Neural progenitor cell (in vitro differentiated cells): ENCODE data around the gene AIFM3. TPM values are rescaled to one million over a fixed set of nuclear protein-coding genes. Genes with fewer than 3 reads are reported as not detected.
"Not testable (repeated sequence)": the region's sequence is repeated elsewhere in the genome, so short reads cannot be mapped to it uniquely, and the experiment has no call there.

Experiments used
- DNase-seq: peaks from one replicate; pipeline ENCODE4 v3.0.0-alpha.2; 2016; ENCODE audit warnings: low spot score
- H2AFZ ChIP-seq: fragments of 200-600 bp; sonication (generic); replicated peaks from 2 replicates; pipeline ENCODE4 v1.6.1; 2016; ENCODE audit warnings: antibody characterized with exemption
- H3F3A ChIP-seq: fragments of 200-600 bp; sonication (generic); 2 replicates; pipeline ENCODE4 v1.6.1; 2016; ENCODE audit warnings: antibody characterized with exemption, low read depth
- H3K27ac ChIP-seq: fragments of 200-600 bp; sonication (generic); 2 replicates; pipeline ENCODE4 v1.5.1; 2016; ENCODE audit warnings: mild to moderate bottlenecking
- H3K27me3 ChIP-seq: fragments of 200-600 bp; sonication (generic); 2 replicates; pipeline ENCODE4 v1.6.1; 2016; ENCODE audit warnings: mild to moderate bottlenecking, moderate library complexity
- H3K36me3 ChIP-seq: fragments of 200-600 bp; sonication (generic); 2 replicates; pipeline ENCODE4 v1.5.1; 2016
- H3K4me1 ChIP-seq: fragments of 200-600 bp; sonication (generic); 2 replicates; pipeline ENCODE4 v1.6.1; 2016; ENCODE audit warnings: mixed run types
- H3K4me2 ChIP-seq: fragments of 200-600 bp; sonication (generic); 2 replicates; pipeline ENCODE4 v1.6.1; 2016
- H3K4me3 ChIP-seq: fragments of 200-600 bp; sonication (generic); 2 replicates; pipeline ENCODE4 v1.5.1; 2016
- H3K79me2 ChIP-seq: fragments of 200-600 bp; sonication (generic); 2 replicates; pipeline ENCODE4 v1.6.1; 2016; ENCODE audit warnings: low read depth
- H3K9ac ChIP-seq: fragments of 200-600 bp; sonication (generic); 2 replicates; pipeline ENCODE4 v1.6.1; 2016
- H3K9me3 ChIP-seq: fragments of 200-600 bp; sonication (generic); 2 replicates; pipeline ENCODE4 v1.5.1; 2016; ENCODE audit warnings: low read depth
- H4K20me1 ChIP-seq: fragments of 200-600 bp; sonication (generic); 2 replicates; pipeline ENCODE4 v1.6.1; 2016; ENCODE audit warnings: low read depth
- H3K27ac Mint-ChIP-seq: 3 replicates; pipeline ENCODE4 v1.8.0; 2021; ENCODE audit warnings: mixed read lengths
- H3K27me3 Mint-ChIP-seq: 2 replicates; pipeline ENCODE4 v1.8.0; 2022; ENCODE audit warnings: low read depth, mild to moderate bottlenecking, inconsistent platforms, moderate library complexity, mixed read lengths; ENCODE audit not compliant: insufficient read depth
- H3K36me3 Mint-ChIP-seq: 3 replicates; pipeline ENCODE4 v1.8.0; 2021; ENCODE audit warnings: mixed read lengths
- H3K4me1 Mint-ChIP-seq: 3 replicates; pipeline ENCODE4 v1.8.0; 2021; ENCODE audit warnings: mixed read lengths
- H3K4me3 Mint-ChIP-seq: 3 replicates; pipeline ENCODE4 v1.8.0; 2021; ENCODE audit warnings: mild to moderate bottlenecking, moderate library complexity, mixed read lengths
- H3K9me3 Mint-ChIP-seq: 3 replicates; pipeline ENCODE4 v1.8.0; 2020; ENCODE audit warnings: mixed read lengths
- CTCF ChIP-seq: fragments of 200-600 bp; sonication (generic); IDR thresholded peaks from 2 replicates; pipeline ENCODE4 v1.5.1; 2017; ENCODE audit warnings: antibody characterized with exemption, mild to moderate bottlenecking
- EZH2 ChIP-seq: fragments of 200-600 bp; sonication (generic); IDR thresholded peaks from 2 replicates; pipeline ENCODE4 v1.6.1; 2017; ENCODE audit warnings: antibody characterized with exemption, mild to moderate bottlenecking, moderate library complexity
- EZH2phosphoT487 ChIP-seq: fragments of 200-600 bp; sonication (generic); IDR thresholded peaks from 2 replicates; pipeline ENCODE4 v1.6.1; 2017; ENCODE audit warnings: antibody characterized with exemption
- total RNA-seq: library from RNA; depleted of rRNA; stranded (reverse); fragments of >200 nt; gene quantifications from 2 replicates; pipeline ENCODE4 v1.2.3, GENCODE V29; 2015; ENCODE audit warnings: low replicate concordance

The AIFM3 gene
- total RNA-seq, 1 donor from 2014 or later, result 4.3 TPM

DNA sequence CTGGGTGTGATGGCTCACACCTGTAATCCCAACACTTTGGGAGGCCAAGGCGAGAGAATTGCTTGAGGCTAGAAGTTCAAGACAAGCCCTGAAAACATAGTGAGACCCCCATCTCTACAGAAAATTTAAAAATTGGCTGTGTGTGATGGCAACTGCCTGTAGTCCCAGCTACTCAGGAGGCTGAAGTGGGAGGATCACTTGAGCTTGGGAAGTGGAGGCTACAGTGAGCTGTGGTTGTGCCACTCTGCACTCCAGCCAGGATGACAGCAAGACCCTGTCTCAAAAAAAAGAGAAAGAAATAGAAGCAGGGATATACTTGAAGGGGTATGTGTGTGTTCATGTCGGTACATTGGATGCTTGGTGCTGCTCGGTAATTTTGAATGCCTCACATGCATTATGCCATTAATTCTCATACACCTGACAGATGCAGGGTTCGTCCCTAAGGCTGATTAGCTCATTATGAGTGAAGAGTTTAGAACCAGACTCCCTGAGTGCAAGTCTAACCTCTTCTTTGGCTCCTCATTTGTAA lies 35.9 kb upstream of the AIFM3 start:
- Histone ChIP-seq H3K4me1 (peaks cover 5% of the 10 kb centered on the region), H3K36me3 (peaks cover 22% of the 10 kb centered on the region), H4K20me1 (peaks cover 96% of the 10 kb centered on the region), H2AFZ (no peak overlapping the region), H3K4me2 (no peak overlapping the region), H3K27me3 (no peaks in the 10 kb centered on the region), H3K79me2 (peaks cover 100% of the 10 kb centered on the region), H3K9ac (no peak overlapping the region), H3K9me3 (no peaks in the 10 kb centered on the region), H3F3A (peaks cover 5% of the 10 kb centered on the region), H3K4me3 (no peak overlapping the region), H3K27ac (no peak overlapping the region)
- H3K27me3 Mint-ChIP-seq, result peaks cover 4% of the 10 kb centered on the region
- TF ChIP-seq EZH2 (no peak), EZH2phosphoT487 (no peak), CTCF (no peak)
- no peak for DNase-seq
- peaks cover 32% of the 10 kb centered on the region for H3K36me3 Mint-ChIP-seq
- peaks cover 4% of the 10 kb centered on the region for H3K4me1 Mint-ChIP-seq
- H3K27ac Mint-ChIP-seq, result no peak overlapping the region
- peaks cover 4% of the 10 kb centered on the region for H3K9me3 Mint-ChIP-seq
- no peak overlapping the region for H3K4me3 Mint-ChIP-seq

DNA sequence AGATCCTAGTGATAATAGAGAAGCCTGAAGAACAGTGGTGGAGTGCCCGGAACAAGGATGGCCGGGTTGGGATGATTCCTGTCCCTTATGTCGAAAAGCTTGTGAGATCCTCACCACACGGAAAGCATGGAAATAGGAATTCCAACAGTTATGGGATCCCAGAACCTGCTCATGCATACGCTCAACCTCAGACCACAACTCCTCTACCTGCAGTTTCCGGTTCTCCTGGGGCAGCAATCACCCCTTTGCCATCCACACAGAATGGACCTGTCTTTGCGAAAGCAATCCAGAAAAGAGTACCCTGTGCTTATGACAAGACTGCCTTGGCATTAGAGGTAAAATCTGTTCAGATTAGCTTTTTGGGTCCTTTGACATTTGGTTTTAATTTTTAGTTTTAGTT lies 33.1 kb upstream of the AIFM3 start:
- Histone ChIP-seq H3F3A (peaks cover 6% of the 10 kb centered on the region), H3K9me3 (no peaks in the 10 kb centered on the region), H4K20me1 (peaks cover 97% of the 10 kb centered on the region), H3K4me3 (no peak overlapping the region), H3K4me1 (no peaks in the 10 kb centered on the region), H3K79me2 (peaks cover 100% of the 10 kb centered on the region), H3K4me2 (no peak overlapping the region), H2AFZ (no peak overlapping the region), H3K27ac (no peak overlapping the region), H3K9ac (no peak overlapping the region), H3K27me3 (no peaks in the 10 kb centered on the region), H3K36me3 (peaks cover 22% of the 10 kb centered on the region)
- peaks cover under 1% of the 10 kb centered on the region for H3K9me3 Mint-ChIP-seq
- no peak for DNase-seq
- H3K27ac Mint-ChIP-seq, result peak overlapping the region; percentile 29
- H3K4me3 Mint-ChIP-seq, result no peak overlapping the region
- peaks cover 42% of the 10 kb centered on the region for H3K36me3 Mint-ChIP-seq
- H3K4me1 Mint-ChIP-seq, result peaks cover 8% of the 10 kb centered on the region
- peaks cover 5% of the 10 kb centered on the region for H3K27me3 Mint-ChIP-seq
- no peak for TF ChIP-seq EZH2phosphoT487
- no peak for TF ChIP-seq CTCF

DNA sequence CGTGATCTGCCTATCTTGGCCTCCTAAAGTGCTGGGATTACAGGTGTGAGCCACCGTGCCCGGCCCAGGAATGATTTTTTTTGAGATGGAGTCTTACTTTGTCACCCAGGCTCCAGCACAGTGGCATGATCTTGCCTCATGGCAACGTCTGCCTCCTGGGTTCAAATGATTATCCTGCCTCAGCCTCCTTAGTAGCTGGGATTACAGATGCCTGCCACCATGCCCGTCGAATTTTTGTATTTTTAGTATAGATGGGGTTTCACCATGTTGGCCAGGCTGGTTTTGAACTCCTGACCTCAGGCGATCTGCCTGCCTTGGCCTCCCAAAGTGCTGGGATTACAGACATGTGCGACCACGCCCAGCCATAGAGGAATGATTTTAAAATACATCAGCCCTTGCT lies 32.0 kb upstream of the AIFM3 start:
- not testable (repeated sequence) for DNase-seq, H3K9ac ChIP-seq, H3K27ac Mint-ChIP-seq, H3F3A ChIP-seq, H3K9me3 ChIP-seq, H3K4me2 ChIP-seq, H3K27ac ChIP-seq, H3K27me3 ChIP-seq, H3K4me1 ChIP-seq, H3K4me3 Mint-ChIP-seq, H3K4me3 ChIP-seq, H3K27me3 Mint-ChIP-seq, H2AFZ ChIP-seq, H3K9me3 Mint-ChIP-seq
- H4K20me1 ChIP-seq, result peaks cover 100% of the 10 kb centered on the region
- H3K79me2 ChIP-seq, result peaks cover 100% of the 10 kb centered on the region
- Mint-ChIP-seq H3K4me1 (peaks cover 10% of the 10 kb centered on the region), H3K36me3 (peaks cover 39% of the 10 kb centered on the region)
- H3K36me3 ChIP-seq, result peaks cover 17% of the 10 kb centered on the region

GRCh38 chr22:20935780-20936539 lies 31.1 kb upstream of the AIFM3 start:
- H3K9me3 Mint-ChIP-seq, H3K27ac ChIP-seq, H3K27me3 ChIP-seq, H3K4me2 ChIP-seq, H2AFZ ChIP-seq, H3K4me3 ChIP-seq, H3F3A ChIP-seq, DNase-seq, H3K4me3 Mint-ChIP-seq, H3K4me1 ChIP-seq, H3K9me3 ChIP-seq, H3K27me3 Mint-ChIP-seq, H3K9ac ChIP-seq, H3K27ac Mint-ChIP-seq: not testable (repeated sequence)
- H4K20me1 ChIP-seq, result peaks cover 100% of the 10 kb centered on the region
- Mint-ChIP-seq H3K4me1 (peaks cover 14% of the 10 kb centered on the region), H3K36me3 (peaks cover 44% of the 10 kb centered on the region)
- H3K79me2 ChIP-seq, result peaks cover 100% of the 10 kb centered on the region
- H3K36me3 ChIP-seq, result peaks cover 16% of the 10 kb centered on the region
